NCI-H2107 treated with DMSO at 0.1 percent for 48 hours (cell line): Measurements from ENCODE around the gene EFNA5.

Source experiments
- DNase-seq: peaks from one replicate; lab custom pipeline; 2025; ENCODE audit not compliant: unreplicated experiment; lab: John Stamatoyannopoulos, UW

EFNA5 gene

GRCh38 chr5:107548477-107548876 is 122.3 kb downstream of the EFNA5 start:
- DNase-seq, result no peak

- DNase-seq, result no peak
Measured at GRCh38 chr5:107546719-107547118, 124.0 kb downstream of the EFNA5 start.

- no peak for DNase-seq
Measured at GRCh38 chr5:107545486-107545885, 125.3 kb downstream of the EFNA5 start.

GRCh38 chr5:107544967-107545366 is 125.8 kb downstream of the EFNA5 start:
- DNase-seq, result no peak

- no peak for DNase-seq
Measured at GRCh38 chr5:107544476-107544875, 126.3 kb downstream of the EFNA5 start.

- no peak for DNase-seq
Measured at GRCh38 chr5:107543868-107544267, 126.9 kb downstream of the EFNA5 start.

DNA sequence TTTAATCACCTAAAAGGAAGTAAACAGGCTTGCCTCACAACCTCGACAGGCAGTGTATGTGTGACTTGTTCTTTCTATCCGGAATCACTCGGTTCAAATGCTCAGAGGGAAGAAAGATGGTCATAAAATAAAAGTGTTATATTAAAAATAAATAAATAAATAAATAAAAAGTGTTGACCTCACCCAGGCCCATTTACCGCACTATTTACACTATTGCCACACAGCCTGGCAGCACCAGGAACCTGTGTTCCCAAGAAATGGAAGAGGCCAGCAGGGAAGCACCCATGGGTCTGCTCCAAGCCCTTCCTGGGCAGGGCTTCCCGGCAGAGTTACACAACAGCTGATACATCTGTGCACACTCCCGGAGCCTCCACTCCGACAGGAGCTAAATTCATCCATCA is 127.9 kb downstream of the EFNA5 start:
- DNase-seq, result no peak

- DNase-seq, result no peak
Measured at GRCh38 chr5:107542428-107542827, 128.3 kb downstream of the EFNA5 start.

DNA sequence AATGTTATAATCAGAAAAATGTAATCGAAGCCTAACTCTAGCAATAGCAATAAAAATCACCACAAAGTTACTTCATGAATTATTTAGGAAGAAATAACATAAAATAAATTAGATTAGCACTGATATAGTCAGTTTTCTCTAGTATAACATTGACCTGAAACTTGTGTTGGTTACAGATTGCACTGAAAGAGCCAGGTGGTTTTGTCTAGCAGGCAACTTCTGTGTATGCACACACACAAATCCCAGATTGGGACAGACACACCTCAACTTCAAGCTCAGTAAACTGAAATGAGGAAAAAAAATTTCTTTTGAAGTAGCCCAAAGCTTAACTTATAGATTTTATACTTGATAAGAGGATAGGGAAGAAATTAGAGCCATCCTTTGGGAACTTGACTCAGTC is 129.3 kb downstream of the EFNA5 start:
- no peak for DNase-seq

DNA sequence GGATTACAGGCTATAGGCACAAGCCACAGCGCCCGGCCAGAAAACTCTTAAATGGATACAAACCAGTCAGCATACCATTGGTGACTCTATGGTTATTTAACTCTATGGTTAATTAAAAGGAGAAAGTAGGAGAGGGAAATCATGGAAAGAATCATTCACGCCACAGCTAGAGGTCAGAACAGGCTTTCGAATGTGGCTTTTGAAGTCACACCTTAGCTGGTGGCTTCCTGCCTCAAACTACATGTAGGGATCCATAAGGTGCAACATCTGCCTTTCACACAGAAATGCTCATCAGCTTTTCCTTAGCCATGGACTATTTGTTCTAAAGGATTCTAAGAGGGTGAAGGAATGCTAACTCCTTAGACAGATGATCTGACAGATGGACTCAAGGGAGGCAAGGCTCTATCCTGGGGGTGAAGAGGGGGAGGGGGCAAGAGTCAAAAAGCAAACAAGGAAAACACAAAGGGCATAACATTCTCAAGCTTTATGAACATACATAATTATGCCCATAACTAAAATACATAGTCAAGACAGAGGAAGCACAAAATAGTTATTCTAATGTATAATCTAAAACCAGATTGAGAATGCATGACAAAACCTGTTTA is 130.9 kb downstream of the EFNA5 start:
- DNase-seq, result no peak

DNA sequence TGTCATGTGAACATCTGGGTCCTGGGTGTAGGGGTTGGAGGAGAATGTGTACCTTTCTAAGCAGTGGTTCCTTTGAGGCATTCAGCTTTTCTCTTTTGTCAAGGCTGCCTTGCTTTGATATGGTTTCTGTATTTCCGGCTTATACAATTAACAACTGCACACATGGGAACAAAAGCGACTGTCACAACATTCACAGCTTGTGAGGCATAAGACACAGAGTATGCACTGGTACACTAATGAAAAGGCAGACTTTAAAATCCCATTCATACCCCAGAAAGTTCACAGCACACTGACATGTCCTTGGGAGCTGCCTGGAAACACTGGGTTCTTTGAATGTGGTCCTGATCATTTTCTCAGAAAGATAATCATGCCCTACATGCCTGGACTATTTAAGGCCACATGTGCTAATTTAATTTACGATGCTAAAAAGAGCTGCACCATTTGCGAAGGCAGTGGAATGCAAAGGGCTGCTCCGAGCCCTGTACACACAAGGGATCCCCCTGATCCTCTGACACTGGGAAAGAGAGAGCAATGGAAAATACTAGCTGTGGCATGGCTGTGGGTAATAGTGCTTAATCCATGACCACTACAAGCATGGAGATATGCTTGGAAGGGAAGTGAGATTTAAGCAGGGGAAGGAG is 131.8 kb downstream of the EFNA5 start:
- no peak for DNase-seq

- no peak for DNase-seq
Measured at GRCh38 chr5:107538331-107538730, 132.4 kb downstream of the EFNA5 start.

GRCh38 chr5:107535849-107536248 is 134.9 kb downstream of the EFNA5 start:
- DNase-seq, result no peak

- DNase-seq, result no peak
Measured at GRCh38 chr5:107533910-107534876, 136.5 kb downstream of the EFNA5 start.

- DNase-seq, result no peak
Measured at GRCh38 chr5:107532916-107533315, 137.8 kb downstream of the EFNA5 start.

GRCh38 chr5:107532169-107532878 is 138.4 kb downstream of the EFNA5 start:
- no peak for DNase-seq

DNA sequence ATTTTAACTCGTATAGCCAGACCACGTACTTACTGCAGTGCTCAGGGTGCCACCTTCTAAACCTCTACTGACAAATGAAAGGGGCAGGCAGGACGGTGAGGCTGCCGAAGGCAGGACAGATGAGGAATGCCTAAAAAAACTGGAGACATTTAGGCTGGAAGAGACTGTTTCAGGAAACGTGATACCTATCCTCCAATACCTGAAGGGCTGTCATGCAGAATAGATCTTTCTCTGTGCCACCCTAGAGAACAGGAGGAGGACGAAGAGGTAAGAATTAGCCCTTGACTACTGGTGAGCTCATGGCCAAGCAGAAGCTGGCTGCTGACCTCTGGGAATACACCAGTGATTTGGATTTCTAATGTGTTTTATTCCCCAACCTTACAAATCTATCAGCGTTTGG is 139.4 kb downstream of the EFNA5 start:
- no peak for DNase-seq

DNA sequence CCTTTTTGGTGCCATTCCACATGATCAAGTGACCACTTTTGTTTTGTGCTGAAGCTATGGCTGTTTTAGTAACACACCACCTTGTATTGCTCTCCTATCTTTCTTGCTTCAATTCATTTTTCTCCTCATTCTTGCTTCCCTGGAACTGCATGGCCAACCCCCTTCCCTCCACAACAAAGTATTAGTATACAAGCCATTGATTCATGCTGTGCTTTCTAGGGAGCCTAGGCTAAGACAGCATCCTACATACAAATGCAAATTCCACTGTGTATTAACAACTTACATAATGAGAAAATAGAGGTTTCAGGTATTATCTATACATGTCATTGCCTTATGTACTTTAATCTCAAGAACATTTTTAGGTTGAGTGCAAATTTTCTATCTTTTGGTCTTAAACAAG is 141.1 kb downstream of the EFNA5 start:
- DNase-seq, result no peak

GRCh38 chr5:107526270-107526937 is 144.3 kb downstream of the EFNA5 start:
- no peak for DNase-seq

GRCh38 chr5:107524111-107524510 is 146.6 kb downstream of the EFNA5 start:
- no peak for DNase-seq
